ENCODE results near the gene AJUBA.
A peak's percentile ranks its signal among the peaks of the same experiment; 100 is the strongest.
"Not testable (repeated sequence)": the region's sequence is repeated elsewhere in the genome, so short reads cannot be mapped to it uniquely, and the experiment has no call there.

Gene AJUBA

DNA sequence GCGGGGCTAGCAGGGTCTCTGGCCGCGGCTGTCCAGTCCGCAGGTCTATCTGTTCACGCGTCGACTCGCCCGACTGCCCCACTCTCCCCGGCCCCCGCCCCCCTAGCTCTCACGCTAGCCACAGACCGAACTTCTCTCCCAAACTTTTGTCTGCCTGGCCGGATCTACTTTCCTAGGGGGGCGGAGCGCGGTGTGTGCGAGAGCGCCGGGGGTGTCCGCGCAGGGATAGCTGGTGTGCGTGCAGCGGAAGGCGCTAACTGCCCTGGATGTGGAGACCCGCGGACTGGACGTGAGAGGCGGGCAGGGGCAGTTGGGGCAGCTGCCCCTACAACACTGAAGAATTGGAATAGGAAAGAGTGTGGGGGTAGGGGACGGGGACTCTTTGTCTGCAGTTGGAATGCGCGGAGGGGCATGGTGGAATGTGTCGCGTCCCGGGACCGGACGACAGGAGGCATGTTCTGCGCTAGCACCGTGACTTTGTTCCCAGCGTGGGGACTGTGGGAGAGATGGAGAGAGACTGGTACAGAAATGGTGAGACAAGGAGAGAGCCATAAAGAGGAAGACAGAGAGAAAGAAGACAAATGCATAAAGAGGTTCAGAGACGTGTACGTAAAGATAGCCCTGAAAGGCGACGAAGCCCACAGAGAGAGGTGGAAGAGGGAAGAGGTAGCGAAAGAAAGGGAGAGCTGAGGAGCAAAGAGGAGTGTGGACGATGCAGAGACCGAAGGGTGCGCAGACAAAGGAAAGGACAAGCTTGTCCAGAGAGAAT is at the start of gene AJUBA:
AJUBA (minus strand) TSS at position 75 of the 769 bp plus-strand sequence. CDS start 285 bp downstream, outside the sequence.
- peak; percentile 50 to 65 for DNase-seq (ENCODE audit: low read depth in 1 of 2, low spot score in 1 of 2)

DNA sequence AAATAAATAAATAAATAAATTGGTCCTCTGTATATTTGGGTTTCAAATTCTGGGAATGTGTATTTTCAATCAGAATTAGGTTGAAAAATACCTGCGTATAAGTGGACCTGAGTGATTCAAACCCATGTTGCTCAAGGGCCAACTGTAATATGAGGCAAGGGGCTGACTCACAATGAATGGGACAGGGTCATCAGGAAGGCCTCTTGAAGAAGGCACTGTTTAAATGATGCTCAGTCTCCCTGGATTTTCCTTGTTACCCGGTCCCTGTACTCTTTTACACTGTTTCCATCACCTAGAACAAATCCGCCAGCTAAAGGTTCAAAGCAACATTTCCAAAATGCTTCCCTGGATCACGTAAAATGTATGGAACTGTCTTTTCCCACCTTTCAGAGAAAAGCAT is 48.6 kb upstream of the AJUBA start:
- no peak for DNase-seq (ENCODE audit: low read depth in 1 of 2, low spot score in 1 of 2)

DNA sequence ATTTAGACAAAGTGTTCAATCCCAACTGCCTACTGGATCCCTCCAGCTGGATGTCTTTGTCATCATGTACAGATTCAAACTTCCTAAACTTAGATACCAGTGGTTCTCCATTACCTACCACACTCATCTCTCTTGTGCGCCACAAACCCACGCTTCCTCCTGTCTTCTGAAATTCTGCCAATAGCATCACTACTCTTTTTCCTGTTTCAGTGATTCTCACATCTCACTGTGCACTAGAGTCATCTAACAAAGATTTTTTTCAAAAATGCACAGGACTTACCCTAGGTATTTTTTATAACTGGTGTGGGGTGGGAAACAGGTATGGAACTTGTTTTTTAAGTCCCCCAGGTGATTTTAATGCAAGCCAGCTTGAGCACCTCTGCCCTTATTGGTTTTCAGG is 46.4 kb upstream of the AJUBA start:
- DNase-seq (ENCODE audit: low read depth in 1 of 2, low spot score in 1 of 2) = no peak

DNA sequence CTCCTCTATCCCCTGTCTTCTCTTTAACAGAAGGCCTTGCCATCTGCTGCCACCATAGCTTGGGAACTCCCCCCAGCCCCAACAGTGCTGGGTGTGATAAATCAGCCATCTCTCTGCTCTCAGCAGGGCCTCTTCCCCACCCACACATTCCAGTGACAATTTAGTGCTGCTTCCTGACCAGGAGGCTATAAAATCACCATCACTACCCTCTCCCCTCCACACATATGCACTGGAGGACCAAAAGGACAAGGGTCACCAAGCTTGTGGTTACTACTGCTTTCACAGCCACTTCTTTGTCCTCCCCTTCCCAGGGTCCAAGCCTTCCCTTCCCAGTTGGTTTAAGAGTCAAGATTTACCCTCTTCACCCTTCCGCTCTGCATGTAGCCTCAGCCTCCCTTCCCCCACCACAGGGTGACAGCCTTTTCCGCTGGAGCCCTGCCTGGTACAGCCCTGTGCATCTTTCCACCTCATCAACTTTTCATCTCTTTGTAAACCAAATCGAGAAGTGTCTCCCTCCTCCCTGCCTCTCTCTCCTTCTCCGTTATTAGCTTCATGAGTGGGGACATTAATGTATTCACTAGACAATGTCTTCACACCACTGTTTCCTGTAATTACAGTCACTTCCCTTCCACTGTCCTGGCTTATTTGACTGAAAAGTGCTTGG is 42.9 kb upstream of the AJUBA start:
- no peak for DNase-seq (ENCODE audit: low read depth in 1 of 2, low spot score in 1 of 2)

DNA sequence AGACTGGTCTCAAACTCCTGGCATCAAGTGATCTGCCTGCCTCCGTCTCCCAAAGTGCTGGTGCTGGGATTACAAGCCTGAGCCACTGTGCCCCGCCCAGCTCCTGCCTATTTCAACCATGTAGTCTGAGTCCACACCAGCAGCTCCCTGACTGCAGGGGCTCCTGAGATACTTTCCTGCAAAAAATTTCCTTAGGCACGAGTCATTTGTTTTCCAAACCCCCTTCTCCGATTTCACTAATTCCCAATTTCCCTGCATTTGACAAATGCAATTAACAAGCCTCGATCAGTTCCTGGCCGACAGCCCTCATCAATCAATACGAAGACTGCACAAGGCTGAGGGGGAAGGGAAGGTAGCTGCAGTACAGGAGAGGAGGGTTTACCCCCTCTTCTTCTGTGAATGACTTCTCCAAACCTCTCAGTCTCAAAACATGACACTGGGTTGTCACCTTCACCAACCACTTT is 42.3 kb upstream of the AJUBA start:
- no peak for DNase-seq (ENCODE audit: low read depth in 1 of 2, low spot score in 1 of 2)

DNA sequence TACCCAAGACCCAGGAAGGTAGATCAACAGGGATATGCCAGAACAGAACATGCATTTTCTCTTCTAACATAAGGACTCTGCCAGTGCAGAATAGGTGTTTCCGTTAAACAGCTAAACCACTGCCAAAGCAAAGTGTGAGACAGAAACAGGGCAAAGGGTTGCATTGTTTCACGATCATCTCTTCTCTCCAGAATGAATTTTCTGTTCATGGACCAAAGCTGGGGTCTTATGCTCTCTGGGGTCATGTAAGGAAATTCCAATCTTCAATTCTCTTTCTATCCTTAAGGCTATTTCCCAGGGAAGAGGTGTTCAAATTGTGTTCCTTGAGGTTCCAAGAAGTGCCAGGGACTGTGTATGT is 41.4 kb upstream of the AJUBA start:
- no peak for DNase-seq (ENCODE audit: low read depth in 1 of 2, low spot score in 1 of 2)

DNA sequence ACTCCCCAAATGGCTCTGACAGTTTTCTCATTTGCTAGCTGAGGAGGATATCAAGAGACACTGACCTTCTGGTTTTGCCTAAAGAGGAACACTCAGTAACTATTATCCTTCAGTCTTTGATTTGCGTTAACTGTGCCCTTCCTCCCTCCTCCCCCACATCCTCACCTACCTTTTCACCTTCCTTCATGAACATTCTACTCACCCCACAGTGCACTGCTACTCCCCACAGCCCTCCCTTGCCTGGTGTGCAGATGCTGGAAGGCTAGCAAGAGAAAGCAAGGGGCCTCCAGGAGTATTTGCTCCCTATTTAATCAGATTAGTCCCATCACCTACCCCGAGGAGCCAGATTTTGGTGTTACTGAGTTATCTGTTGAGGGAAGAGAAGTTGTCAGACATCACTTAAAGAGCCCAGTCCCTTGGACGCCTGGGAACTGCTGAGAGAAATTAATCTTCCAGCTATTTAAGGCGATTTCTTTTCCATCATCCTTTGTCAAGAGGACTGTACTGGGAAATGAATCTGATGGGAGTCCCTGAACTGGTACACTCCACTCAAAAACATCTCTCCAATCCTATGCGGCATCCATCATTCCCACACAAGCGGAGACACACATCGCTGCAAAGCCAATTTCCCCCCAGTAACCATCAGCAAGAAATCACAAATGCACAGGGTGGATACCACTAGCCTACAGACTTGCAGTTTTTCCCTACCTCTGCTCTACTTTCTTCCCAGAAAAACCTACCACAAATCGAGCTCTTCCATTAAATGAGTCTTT is 40.9 kb upstream of the AJUBA start:
- no peak for DNase-seq (ENCODE audit: low read depth in 1 of 2, low spot score in 1 of 2)

DNA sequence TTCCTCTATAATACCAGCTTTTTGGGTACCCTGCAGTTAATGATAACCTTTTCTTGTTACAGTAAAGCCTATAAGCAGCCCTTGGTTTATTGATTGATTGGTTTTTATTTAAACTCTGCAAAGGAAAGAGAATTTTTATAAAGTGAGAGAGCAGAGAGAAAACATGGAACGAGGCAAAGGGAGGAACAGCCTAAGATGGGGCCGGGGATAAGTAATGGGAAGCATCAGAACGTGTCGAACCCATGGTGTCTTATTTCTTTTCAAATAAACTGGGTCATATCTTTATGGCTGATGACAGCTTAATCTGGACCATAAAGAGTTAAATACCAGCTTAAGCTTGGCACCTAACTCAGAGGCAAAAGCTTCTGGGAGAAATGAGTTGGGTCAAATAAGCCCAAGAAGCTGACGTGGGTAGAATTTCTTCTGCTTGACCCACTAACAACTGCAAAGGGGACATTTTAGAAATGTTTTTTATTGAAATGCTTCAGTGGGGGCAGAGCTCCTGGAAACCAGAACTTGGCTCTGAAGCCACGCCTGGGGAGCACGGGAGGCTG is 39.6 kb upstream of the AJUBA start:
- no peak for DNase-seq (ENCODE audit: low read depth in 1 of 2, low spot score in 1 of 2)

DNA sequence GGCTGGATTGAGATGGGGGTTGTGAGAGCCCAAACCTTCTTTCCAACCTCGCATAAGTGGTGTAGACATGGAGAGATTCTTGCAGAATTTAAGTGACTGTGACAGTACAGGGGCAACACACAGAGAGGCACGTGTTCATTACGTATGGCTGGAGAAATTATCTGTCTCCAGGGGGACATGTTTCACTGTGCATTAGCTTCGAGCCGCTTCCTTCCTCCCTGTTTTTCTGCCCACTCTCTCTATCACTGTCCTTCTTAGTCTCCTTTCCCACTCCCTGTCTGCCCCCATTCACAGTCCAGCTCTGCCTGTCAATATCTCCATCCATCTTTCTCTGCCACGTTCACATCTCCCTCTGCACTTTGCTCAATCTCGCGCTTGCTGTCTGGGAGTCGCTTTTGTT is 39.1 kb upstream of the AJUBA start:
- no peak for DNase-seq (ENCODE audit: low read depth in 1 of 2, low spot score in 1 of 2)

DNA sequence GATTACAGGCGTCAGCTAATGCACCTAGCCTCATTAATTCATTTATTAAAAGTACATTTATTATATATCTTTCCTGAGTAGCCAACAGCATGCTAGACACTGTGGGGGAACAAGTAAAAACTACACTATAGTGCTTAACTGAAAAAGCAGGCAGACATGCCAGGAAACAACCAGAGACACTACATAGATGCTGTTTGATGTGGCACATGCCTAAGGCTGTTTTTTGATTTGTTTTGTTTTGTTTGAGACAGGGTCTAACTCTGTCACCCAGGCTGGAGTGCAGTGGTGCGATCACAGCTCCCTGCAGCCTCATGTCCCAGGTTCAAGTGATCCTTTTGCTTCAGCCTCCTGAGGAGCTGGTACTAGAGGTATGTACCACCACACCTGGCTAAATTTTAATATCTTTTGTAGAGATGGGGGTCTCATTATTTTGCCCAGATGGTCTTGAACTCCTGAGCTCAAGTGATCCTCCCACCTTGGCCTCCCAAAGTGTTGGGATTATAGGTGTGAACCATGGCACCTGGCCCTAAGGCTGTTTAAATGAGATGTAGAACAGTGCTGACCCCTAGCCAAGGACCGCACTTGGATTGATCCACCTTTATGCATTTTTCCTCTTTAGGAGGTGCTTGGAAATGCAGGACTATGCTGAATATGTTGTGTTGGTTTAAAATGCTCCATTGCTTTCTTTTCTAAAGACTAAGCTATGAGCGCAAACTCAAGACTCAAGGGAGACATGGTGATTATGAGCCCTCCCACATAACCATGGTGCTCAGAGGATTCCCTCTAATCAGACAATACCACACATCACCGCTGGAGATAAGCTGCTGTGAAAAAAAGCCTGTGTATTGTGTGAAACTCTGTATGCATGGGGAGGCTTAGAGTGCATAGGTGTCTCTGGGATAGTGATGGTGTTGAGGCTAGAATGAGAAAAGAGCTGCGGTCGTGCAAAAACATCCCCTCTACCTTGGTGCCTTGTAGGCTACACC is 38.1 kb upstream of the AJUBA start:
- DNase-seq (ENCODE audit: low read depth in 1 of 2, low spot score in 1 of 2) = no peak

DNA sequence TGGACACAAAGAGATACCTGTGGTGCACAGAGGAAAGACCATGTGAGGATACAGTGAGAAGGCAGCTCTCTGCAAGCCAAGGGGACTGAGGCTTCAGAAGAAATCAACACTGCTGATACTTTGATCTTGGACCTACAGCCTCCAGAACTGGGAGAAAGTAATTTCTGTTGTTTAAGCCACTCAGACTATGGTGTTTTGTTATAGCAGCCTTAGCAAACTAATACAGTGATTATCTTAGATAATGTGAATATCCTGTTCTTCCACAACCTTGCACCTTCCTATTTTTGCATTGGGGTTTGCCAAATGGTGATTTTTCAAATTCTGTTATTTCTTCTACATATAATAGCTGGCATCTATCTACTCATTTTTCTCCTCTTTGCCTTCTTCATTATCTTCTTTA is 35.8 kb upstream of the AJUBA start:
- DNase-seq (ENCODE audit: low read depth in 1 of 2, low spot score in 1 of 2) = no peak

DNA sequence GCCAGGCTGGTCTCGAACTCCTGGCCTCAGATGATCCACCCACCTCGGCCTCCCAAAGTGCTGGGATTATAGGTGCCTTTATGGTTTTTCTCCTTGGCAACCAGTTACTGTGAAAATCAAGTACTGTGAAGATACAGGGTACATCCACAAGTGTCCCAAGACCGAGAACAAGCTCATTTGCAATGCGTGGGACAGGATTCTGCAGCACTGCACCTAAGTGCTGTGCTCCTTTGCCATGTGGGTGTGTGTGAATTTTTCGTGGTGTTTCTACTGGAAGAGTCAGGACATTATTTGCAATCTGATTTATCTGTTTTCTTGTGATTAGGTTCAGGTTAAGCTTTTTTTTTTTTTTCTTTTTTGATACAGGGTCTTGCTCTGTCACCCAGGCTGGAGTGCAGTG is 34.7 kb upstream of the AJUBA start:
- no peak for DNase-seq (ENCODE audit: low read depth in 1 of 2, low spot score in 1 of 2)

DNA sequence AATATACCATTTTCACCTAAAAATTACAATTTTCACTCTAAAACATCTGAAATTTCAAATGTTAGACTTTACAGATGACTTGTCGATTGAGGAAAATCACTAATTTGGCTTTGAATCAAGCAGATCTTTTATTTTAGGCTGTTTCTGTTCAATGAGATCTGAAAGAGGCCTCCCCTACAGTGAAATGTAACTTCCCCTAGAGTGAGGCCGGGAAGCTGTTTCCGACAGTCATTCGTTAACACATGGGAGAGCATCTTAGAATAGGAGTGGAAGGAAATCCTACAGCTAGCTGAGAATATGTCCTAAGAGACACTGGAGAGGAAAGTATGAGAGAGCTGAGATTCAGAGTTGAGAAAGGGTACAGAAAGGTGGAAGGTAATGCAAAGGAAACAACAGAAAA is 33.3 kb upstream of the AJUBA start:
- DNase-seq (ENCODE audit: low read depth in 1 of 2, low spot score in 1 of 2) = no peak

DNA sequence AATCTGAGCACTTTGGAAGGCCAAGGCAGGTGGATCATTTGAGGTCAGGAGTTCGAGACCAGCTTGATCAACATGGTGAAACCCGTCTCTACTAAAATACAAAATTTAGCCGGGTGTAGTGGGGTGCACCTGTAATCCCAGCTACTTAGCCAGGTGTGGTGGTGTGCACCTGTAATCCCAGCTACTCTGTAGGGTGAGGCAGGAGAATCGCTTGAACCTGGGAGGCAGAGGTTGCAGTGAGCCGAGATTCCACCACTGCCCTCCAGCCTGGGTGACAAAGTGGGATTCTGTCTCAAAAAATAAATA is 31.4 kb upstream of the AJUBA start:
- not testable (repeated sequence) for DNase-seq (ENCODE audit: low read depth in 1 of 2, low spot score in 1 of 2)

DNA sequence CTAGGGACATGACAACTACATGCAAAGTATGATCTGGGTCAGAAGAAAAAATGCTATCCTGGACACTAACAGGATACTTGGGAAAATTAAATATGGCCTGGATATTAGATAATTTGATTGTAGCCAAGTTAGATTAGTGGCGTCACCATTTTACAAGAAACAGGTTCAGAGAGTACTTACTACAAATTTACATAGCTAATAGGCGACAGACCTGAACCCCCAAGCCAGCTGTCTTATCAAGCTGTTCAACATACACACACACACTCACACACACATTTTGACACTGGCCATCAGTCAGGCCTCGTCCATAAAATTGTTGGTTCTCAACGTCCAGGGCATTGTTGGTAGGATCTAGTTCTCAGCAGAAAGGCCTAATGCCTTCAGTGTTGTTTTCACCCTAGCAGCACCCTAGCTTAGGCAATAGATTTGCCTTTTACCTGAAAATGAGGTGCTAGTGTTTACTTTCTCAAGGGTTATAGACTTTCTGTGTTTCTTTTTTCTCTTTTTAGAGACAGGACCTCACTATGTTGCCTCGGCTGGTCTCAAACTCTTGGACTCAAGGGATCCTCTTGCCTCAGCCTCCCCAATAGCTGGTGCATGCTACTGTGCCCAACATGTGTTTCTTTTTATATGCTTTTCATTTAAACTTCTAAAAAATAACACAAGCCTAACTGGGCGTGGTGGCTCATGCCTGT is 30.9 kb upstream of the AJUBA start:
- no peak for DNase-seq (ENCODE audit: low read depth in 1 of 2, low spot score in 1 of 2)

DNA sequence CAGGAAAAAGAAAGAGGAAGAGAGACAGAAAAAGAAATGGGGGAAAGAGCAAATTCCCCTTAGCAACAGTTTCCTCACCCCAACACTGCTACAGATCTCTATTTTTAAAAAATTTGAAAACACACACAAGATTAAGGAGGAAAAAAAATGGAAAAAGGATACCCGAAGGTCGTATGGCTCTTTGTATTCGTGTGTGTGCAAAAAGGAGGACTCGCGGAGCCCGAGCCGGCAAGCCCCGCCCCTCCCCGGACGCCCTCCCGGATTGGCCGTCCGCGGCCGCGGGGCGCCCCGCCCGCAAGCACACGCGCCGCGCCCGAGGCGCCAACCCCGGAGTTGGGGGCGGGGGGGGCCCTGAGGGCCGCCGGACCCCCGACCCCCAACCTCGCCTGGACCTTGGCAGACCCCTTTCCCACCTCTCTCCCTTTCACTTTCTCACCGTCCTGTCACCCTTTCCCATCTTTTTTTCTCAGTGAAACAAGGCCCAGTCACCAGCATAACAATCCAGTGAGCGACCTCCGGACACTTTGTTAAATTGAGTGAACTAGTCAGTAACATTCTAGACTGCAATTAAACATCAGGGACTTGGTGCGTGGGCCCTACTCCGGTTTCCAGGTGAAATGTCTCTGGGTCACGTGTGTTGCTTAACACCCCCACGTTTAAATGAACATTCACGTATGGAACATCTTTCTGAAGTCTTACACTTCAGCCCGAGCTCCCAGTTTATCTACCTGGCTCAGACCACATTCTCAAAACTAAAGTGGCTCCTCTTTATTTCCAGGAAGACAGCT is 27.8 kb upstream of the AJUBA start, which contains the start of gene C14orf93:
C14orf93 (minus strand) TSS at position 205 of the 788 bp plus-strand sequence. CDS start 11,120 bp downstream, outside the sequence.
- peak; percentile 59 to 76 for DNase-seq (ENCODE audit: low read depth in 1 of 2, low spot score in 1 of 2)

DNA sequence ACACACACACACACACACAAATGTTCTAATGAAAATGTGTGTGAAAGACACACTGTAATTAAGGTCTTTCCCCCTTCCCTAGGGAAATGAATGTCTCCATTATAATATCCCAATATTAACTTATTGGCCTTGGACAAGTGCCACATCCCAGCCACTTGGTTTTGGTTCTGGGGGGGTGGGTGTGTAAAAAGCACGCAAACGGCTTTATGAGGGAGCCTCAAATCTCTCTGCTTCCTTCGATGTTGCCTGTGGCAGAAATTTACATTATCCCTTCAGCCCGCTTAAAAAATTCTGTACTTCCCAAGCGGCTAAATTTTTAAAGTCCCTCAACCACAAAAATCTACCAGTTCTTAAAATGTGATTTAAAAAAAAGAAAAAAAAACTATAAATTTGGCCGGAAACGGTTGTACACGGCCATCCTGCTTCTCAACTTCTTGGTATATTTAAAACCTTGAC is 27.2 kb upstream of the AJUBA start:
- no peak for DNase-seq (ENCODE audit: low read depth in 1 of 2, low spot score in 1 of 2)

DNA sequence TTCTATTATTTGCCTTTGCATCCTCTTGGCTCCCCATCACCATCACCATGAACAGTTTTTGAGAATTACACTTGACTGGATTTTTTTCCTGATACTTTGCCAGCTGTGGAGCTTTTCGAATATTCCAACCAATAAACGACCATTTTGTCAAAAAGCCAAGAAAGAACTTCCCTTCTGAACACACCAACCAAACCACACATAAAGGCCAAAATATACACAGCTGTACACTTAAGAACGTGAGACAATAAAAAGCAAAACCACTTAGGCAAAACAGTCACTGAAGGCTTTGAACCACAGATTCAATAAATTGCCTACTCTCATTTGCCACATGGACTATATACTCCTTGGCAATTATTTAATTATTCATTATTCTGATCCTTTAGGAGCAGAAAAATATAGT is 26.5 kb upstream of the AJUBA start:
- no peak for DNase-seq (ENCODE audit: low read depth in 1 of 2, low spot score in 1 of 2)

Measured in stimulated activated CD4-positive, alpha-beta T cell treated with anti-CD3 and anti-CD28 coated beads, Interleukin-15, amount 100 ng/mL, for 1 hour (primary cell).